Epidermal melanocyte (primary cell): ENCODE results near the gene P4HTM.
"Not testable (repeated sequence)": the region's sequence is repeated elsewhere in the genome, so short reads cannot be mapped to it uniquely, and the experiment has no call there.

Source experiments
- DNase-seq: peaks from one replicate; pipeline ENCODE4 v3.0.0; 2011; ENCODE audit warnings: low spot score; ENCODE audit not compliant: insufficient read length

P4HTM gene

DNA sequence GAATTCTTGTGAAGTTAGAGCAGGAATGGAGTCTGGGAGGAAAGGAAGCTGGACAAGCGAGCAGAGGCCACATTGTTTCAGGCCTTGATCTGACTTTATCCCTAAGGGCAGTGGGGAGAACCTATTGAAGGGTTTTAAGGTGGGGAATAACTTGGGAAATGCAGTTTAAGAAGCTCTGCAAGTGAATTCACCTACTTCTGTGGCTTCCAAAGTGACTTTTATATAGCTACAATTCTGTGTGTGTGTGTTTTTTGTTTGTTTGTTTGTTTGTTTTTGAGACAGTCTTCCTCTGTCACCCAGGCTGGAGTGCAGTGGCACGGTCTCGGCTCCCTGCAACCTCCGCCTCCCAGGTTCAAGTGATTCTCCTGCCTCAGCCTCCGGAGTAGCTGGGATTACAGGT, 18.6 kb downstream of the P4HTM start:
- DNase-seq = not testable (repeated sequence)

- DNase-seq = no peak
Observed at GRCh38 chr3:49009396-49009795, 19.4 kb downstream of the P4HTM start.

DNA sequence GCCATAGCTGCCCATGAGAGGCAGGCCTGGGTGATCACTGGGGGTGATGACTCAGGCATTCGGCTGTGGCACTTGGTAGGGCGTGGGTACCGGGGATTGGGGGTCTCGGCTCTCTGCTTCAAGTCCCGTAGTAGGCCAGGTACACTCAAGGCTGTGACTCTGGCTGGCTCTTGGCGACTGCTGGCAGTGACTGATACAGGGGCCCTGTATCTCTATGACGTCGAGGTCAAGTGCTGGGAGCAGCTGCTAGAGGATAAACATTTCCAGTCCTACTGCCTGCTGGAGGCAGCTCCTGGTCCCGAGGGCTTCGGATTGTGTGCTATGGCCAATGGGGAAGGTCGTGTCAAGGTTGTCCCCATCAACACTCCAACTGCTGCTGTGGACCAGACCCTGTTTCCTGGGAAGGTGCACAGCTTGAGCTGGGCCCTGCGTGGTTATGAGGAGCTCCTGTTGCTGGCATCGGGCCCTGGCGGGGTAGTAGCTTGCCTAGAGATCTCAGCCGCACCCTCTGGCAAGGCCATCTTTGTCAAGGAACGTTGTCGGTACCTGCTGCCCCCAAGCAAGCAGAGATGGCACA, 22.5 kb downstream of the P4HTM start:
- DNase-seq = no peak

GRCh38 chr3:49013113-49013737, 23.2 kb downstream of the P4HTM start:
- DNase-seq = no peak

GRCh38 chr3:49013738-49014660, 24.0 kb downstream of the P4HTM start:
- no peak for DNase-seq

DNA sequence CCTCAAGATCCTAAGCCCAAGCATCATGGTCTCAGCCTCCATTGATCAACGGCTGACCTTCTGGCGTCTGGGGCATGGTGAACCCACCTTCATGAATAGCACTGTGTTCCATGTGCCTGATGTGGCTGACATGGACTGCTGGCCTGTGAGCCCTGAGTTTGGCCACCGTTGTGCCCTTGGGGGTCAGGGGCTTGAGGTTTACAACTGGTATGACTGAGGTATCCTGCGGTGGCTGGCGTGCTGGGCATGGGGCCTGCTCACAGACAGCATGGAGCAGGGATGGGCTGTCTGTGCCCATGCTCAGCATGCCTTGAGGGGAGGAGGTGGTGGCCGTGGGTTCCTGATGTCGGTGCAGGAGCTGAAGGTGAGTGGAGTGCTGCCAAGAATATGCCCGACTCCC, 25.0 kb downstream of the P4HTM start:
- DNase-seq = no peak

DNA sequence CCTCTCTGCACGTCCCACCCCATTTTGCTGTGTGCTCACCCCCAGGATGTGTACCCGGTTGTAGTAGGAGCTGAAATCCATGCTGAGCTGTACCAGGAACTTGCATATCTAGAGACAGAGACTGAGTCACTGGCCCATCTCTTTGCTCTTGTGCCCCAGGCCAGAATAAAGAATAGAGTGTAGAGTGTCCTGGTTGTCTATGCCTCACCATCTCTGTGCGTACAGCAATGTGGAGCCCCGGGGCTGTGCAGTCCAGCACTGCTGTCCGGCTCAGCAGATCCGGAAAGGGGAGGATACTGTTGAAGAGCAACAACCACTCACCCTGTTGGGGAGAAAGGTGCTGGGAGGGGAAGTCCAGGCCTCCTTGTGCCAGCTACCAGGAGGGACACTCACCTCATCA, 25.7 kb downstream of the P4HTM start:
- peak; percentile 47 for DNase-seq

DNA sequence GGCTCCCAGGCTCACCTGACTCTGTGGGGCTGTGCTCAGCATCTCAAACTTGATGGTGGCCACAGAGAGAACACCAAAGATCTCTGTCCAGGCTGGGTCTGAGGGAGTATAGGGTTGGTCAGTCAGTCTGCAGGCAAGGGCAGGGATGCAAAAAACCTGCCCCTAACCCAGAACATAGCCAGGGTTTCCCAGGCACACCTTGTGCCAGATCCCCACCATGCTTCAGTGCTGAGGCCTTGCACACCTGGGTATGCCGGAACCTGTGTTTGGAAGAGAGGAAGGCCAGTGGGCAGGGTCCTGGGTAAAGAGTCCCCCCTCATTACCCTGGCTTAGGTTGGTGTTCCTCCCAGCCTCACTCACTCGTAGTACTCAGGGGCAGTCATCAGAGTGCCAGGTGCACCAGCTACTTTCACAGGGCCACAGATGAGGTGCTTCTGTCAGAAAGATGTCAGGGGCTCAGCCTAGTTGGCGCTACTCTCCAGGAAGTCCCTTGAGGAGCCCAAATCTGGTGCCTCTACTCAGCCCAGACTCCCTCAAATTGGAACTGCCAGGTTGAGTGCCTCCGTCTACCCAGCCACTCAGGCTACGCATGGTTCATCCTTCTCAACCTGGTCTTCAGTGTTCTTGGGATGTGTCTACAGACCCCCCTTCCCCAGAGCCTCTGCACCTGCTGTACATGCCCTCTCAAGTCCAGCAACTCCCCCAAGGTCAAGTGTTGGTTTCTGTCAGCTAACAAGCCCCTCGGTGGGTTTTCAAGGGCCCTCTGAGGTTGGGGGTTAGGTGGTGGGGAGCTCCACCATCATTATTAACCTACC, 26.6 kb downstream of the P4HTM start:
- DNase-seq = no peak

- DNase-seq = no peak
Observed at GRCh38 chr3:49017229-49017970, 27.4 kb downstream of the P4HTM start.

- peak; percentile 39 for DNase-seq
Observed at GRCh38 chr3:49017971-49018706, 28.1 kb downstream of the P4HTM start, which contains the start of gene DALRD3. Gene DALRD3, minus strand, starts transcription at chr3:49018580. Its CDS starts 16 bp downstream, at chr3:49018564.

- no peak for DNase-seq
Observed at GRCh38 chr3:49018707-49019006, 28.6 kb downstream of the P4HTM start.

DNA sequence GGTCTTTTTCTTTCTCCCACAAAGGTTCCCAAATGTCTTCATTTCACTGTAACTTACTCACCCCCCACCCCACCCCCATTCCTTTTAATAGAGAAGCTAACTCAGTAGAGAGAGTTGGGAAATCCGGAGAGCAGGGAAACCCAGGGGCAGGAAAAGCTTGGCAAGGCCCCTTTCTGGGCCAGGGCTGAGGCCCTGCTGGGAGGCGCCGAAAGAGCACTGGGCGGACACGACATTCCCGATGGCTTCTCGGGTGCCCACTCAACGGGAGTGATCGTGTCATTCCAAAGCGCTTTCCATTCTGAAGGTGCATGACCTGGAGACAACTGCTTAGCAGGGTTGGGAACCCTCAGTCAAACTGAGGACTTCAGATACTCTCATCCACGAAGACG, 29.9 kb downstream of the P4HTM start:
- DNase-seq = no peak

DNA sequence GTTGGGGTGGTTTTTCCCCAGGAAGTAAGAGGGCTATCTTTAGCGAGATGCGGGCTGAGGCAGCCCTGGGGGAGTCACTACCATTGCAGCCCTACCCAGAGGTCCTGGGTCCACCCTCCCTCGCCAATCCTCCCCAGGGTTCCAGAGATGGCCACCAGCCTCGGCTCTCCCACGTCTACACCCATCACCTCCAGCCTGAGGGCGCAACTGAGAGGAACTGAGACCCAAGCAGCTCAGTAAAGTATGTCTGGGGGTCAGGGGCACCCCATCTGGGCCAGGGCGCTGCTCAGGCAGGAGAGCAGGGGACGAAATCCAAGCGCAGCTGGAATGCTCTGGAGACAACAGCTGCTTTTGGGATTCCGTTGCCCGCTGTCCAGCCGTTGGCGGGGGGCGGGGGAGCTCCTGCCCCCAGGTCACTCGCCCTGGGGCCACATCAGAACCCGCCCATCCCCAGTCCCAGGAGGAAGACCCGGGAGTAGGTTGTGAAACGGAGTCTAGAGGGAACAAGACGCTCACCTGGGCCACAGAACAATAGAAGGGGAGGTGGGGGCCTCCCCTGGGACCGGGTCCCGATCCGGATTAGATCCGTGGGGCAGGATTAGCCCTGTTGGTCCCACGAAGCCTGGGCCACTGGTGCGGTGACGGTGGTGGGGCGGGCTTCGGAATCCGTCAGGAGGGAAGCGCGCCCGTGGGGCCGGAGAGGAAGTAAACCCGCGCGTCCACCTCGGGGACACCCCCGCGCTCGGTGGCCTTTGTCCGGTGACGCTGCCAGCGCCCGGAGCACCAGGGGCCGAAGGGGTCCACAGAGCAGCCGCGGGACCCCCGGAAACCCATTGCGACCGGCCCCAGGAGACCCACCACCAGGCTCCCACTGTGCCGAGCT, 30.5 kb downstream of the P4HTM start:
- no peak for DNase-seq

GRCh38 chr3:49021213-49021812, 31.3 kb downstream of the P4HTM start:
- peak; percentile 94 for DNase-seq

DNA sequence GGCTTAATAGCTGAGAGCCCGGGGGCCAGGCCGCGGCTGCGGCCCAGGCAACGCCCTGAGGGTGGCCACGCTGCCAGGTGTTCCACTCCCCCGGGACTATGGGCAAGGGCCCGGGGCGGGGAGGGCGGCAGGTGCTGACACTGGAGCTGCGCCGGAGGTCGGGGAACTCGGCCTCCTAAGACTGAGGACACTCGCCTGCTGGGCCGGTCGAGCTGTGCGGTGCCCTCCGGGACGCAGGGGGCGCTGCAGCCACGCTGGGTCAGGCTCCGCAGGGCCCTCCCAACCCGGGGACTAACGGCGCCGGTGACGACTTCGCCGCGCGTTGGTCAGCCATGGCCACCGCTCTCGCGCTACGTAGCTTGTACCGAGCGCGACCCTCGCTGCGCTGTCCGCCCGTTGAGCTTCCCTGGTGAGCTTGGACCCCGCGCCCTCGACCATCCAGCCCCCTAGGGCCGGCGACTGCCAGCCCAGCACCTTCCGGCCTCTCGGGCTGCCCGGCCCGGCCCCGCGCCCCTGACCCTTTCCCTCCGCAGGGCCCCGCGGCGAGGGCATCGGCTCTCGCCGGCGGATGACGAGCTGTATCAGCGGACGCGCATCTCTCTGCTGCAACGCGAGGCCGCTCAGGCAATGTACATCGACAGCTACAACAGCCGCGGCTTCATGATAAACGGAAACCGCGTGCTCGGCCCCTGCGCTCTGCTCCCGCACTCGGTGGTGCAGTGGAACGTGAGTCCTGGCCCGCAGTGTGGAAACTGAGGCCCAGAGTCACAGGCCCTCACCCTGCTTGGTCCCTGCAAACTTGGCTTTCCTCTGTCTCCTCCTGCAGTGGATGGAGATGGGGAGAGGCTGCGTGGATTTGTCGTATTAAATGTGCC, 32.0 kb downstream of the P4HTM start, which contains the start of gene NDUFAF3:
Gene NDUFAF3, plus strand, starts transcription at position 309 of the 875 bp plus-strand sequence. Its CDS starts 24 bp downstream, at position 333.
- peak; percentile 89 for DNase-seq

GRCh38 chr3:49022688-49023171, 32.7 kb downstream of the P4HTM start:
- DNase-seq = no peak

GRCh38 chr3:49023775-49024174, 33.7 kb downstream of the P4HTM start:
- DNase-seq = no peak

- DNase-seq = no peak
Observed at GRCh38 chr3:49024449-49024848, 34.4 kb downstream of the P4HTM start.
